Muscle layer of colon (tissue), 2 donors: ENCODE measurements around the gene LRRC4B.

Source experiments
- H3K27ac ChIP-seq: one replicate; pipeline ENCODE4 v1.7.0; 2013; ENCODE audit warnings: low read depth, mild to moderate bottlenecking, low read length, moderate library complexity
- H3K27me3 ChIP-seq, 2 donors: one replicate each; pipeline ENCODE4 v1.7.0; 2013; ENCODE audit warnings: low read length in 2 of 2, mild to moderate bottlenecking in 2 of 2; ENCODE audit not compliant: insufficient read depth in 2 of 2, control insufficient read depth in 1 of 2
- H3K36me3 ChIP-seq: one replicate; pipeline ENCODE4 v1.7.0; 2013; ENCODE audit warnings: mild to moderate bottlenecking, low read length; ENCODE audit not compliant: insufficient read depth
- H3K4me1 ChIP-seq: one replicate; pipeline ENCODE4 v1.7.0; 2013; ENCODE audit warnings: mild to moderate bottlenecking, low read length; ENCODE audit not compliant: insufficient read depth
- H3K4me3 ChIP-seq, 2 donors: one replicate each; pipeline ENCODE4 v1.7.0; 2013; ENCODE audit warnings: low read length in 2 of 2, low read depth in 1 of 2, mild to moderate bottlenecking in 1 of 2, moderate library complexity in 1 of 2
- H3K9ac ChIP-seq: one replicate; pipeline ENCODE4 v1.7.0; 2013; ENCODE audit warnings: low read length
- H3K9me3 ChIP-seq: one replicate; pipeline ENCODE4 v1.7.0; 2013; ENCODE audit warnings: mild to moderate bottlenecking, low read length
- donor health status: abdominal sarcoma.
- donor health status: Adenocarcinoma of cecum.

The LRRC4B gene

GRCh38 chr19:50557009-50557613 is 11.1 kb downstream of the LRRC4B start:
- H3K27me3 ChIP-seq: peaks cover 0 to 44% of the 10 kb centered on the region in 2 donors
- peaks cover 5% of the 10 kb centered on the region for H3K4me1 ChIP-seq
- H3K4me3 ChIP-seq: no peak overlapping the region
- no peaks in the 10 kb centered on the region for H3K36me3 ChIP-seq
- no peak overlapping the region for H3K27ac ChIP-seq
- no peaks in the 10 kb centered on the region for H3K9me3 ChIP-seq
- H3K9ac ChIP-seq: no peak overlapping the region

GRCh38 chr19:50556282-50557008 is 11.8 kb downstream of the LRRC4B start:
- Histone ChIP-seq H3K27me3 (peaks cover 0 to 51% of the 10 kb centered on the region in 2 donors), H3K4me1 (peaks cover 5% of the 10 kb centered on the region), H3K9me3 (no peaks in the 10 kb centered on the region), H3K36me3 (no peaks in the 10 kb centered on the region), H3K9ac (no peak overlapping the region), H3K4me3 (peak overlapping the region; percentile 38), H3K27ac (no peak overlapping the region)

- Histone ChIP-seq H3K36me3 (no peaks in the 10 kb centered on the region), H3K27ac (no peak overlapping the region), H3K4me1 (peaks cover 5% of the 10 kb centered on the region), H3K9me3 (no peaks in the 10 kb centered on the region), H3K9ac (no peak overlapping the region), H3K4me3 (no peak overlapping the region), H3K27me3 (peaks cover 0 to 58% of the 10 kb centered on the region in 2 donors)
Measured at GRCh38 chr19:50555450-50556281, 12.6 kb downstream of the LRRC4B start.

- Histone ChIP-seq H3K27me3 (peaks cover 0 to 61% of the 10 kb centered on the region in 2 donors), H3K36me3 (no peaks in the 10 kb centered on the region), H3K9ac (no peak overlapping the region), H3K9me3 (no peaks in the 10 kb centered on the region), H3K4me1 (peaks cover 5% of the 10 kb centered on the region), H3K27ac (no peak overlapping the region), H3K4me3 (no peak overlapping the region)
Measured at GRCh38 chr19:50555033-50555432, 13.2 kb downstream of the LRRC4B start.

GRCh38 chr19:50554212-50554611 is 14.0 kb downstream of the LRRC4B start:
- H3K4me3 ChIP-seq: no peak overlapping the region
- H3K36me3 ChIP-seq: no peaks in the 10 kb centered on the region
- no peaks in the 10 kb centered on the region for H3K9me3 ChIP-seq
- no peak overlapping the region for H3K27ac ChIP-seq
- peaks cover 5% of the 10 kb centered on the region for H3K4me1 ChIP-seq
- H3K27me3 ChIP-seq: peaks cover 0 to 70% of the 10 kb centered on the region in 2 donors
- H3K9ac ChIP-seq: no peak overlapping the region

GRCh38 chr19:50553134-50553703 is 15.0 kb downstream of the LRRC4B start:
- no peak overlapping the region for H3K27ac ChIP-seq
- no peak overlapping the region for H3K4me3 ChIP-seq
- no peak overlapping the region for H3K9ac ChIP-seq
- H3K36me3 ChIP-seq: no peaks in the 10 kb centered on the region
- no peaks in the 10 kb centered on the region for H3K9me3 ChIP-seq
- H3K27me3 ChIP-seq: peaks cover 0 to 63% of the 10 kb centered on the region in 2 donors
- H3K4me1 ChIP-seq: peaks cover 5% of the 10 kb centered on the region

- H3K4me3 ChIP-seq: no peak overlapping the region
- H3K9ac ChIP-seq: no peak overlapping the region
- H3K9me3 ChIP-seq: no peaks in the 10 kb centered on the region
- H3K36me3 ChIP-seq: no peaks in the 10 kb centered on the region
- no peak overlapping the region for H3K27ac ChIP-seq
- H3K27me3 ChIP-seq: peaks cover 0 to 63% of the 10 kb centered on the region in 2 donors
- H3K4me1 ChIP-seq: peaks cover 5% of the 10 kb centered on the region
Measured at GRCh38 chr19:50552540-50552939, 15.7 kb downstream of the LRRC4B start.

- H3K9ac ChIP-seq: no peak overlapping the region
- peaks cover 5% of the 10 kb centered on the region for H3K4me1 ChIP-seq
- H3K9me3 ChIP-seq: no peaks in the 10 kb centered on the region
- H3K36me3 ChIP-seq: no peaks in the 10 kb centered on the region
- H3K4me3 ChIP-seq: no peak overlapping the region
- no peak overlapping the region for H3K27ac ChIP-seq
- peaks cover 0 to 56% of the 10 kb centered on the region in 2 donors for H3K27me3 ChIP-seq
Measured at GRCh38 chr19:50551715-50552187, 16.5 kb downstream of the LRRC4B start.

- no peak overlapping the region for H3K9ac ChIP-seq
- H3K4me3 ChIP-seq: no peak overlapping the region
- peaks cover 0 to 50% of the 10 kb centered on the region in 2 donors for H3K27me3 ChIP-seq
- peaks cover under 1% of the 10 kb centered on the region for H3K4me1 ChIP-seq
- no peak overlapping the region for H3K27ac ChIP-seq
- no peaks in the 10 kb centered on the region for H3K9me3 ChIP-seq
- H3K36me3 ChIP-seq: no peaks in the 10 kb centered on the region
Measured at GRCh38 chr19:50551034-50551714, 17.1 kb downstream of the LRRC4B start.

- H3K9me3 ChIP-seq: no peaks in the 10 kb centered on the region
- H3K27me3 ChIP-seq: peaks cover 0 to 44% of the 10 kb centered on the region in 2 donors
- H3K4me3 ChIP-seq: no peak overlapping the region
- no peaks in the 10 kb centered on the region for H3K36me3 ChIP-seq
- H3K27ac ChIP-seq: no peak overlapping the region
- no peaks in the 10 kb centered on the region for H3K4me1 ChIP-seq
- no peak overlapping the region for H3K9ac ChIP-seq
Measured at GRCh38 chr19:50550594-50550966, 17.7 kb downstream of the LRRC4B start.
